Measurements from ENCODE around the gene DSCAML1.
A peak's percentile ranks its signal among the peaks of the same experiment; 100 is the strongest.
"Not testable (repeated sequence)": the region's sequence is repeated elsewhere in the genome, so short reads cannot be mapped to it uniquely, and the experiment has no call there.

Gene DSCAML1

DNA sequence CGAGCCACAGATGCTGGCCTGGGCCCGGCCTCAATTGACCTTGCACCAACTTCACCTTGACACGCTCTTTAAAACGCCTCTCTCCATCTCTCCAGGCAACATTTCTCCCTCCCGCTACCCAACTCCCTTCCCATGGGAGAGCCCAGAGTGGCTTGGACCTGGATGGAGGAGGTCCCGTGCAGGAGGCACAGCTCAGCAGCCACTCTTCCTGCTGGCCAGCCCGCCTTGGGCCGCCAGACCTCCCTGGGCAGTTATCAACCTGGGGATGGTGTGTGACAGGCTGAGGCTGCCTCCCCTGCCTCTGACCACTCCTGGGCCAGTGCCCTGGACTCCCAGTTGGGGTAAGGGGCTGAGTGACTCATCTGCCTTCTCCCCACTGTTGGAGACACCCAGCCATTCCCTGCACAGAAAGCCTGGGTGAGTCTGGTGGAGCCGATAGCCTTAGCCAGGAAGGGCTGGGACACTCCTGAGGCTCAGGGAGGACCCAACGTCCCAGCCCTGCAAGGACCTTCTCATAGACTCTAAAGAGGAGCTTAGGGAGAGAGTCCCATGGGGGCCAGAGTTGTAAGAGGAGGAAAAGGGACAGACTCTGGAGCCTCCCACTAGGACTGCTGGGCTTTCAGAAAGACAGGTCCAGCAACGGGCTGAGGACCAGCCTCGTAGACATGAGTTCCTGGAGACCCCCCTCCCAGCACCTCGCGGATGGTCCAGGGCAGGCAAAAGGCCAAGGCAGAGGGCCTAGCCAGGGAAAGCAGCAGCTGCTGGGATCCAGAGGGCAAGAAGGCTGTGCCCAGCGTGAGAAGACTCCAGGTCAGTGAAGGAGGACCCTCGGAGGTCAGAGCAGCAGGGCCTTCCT, 337.7 kb downstream of the DSCAML1 start:
- DNase-seq: no peak

- peak; percentile 40 for DNase-seq
Observed at GRCh38 chr11:117458275-117459122, 338.5 kb downstream of the DSCAML1 start.

GRCh38 chr11:117457835-117458234, 339.2 kb downstream of the DSCAML1 start:
- DNase-seq: no peak

GRCh38 chr11:117457031-117457785, 339.8 kb downstream of the DSCAML1 start:
- peak; percentile 89 for DNase-seq

DNA sequence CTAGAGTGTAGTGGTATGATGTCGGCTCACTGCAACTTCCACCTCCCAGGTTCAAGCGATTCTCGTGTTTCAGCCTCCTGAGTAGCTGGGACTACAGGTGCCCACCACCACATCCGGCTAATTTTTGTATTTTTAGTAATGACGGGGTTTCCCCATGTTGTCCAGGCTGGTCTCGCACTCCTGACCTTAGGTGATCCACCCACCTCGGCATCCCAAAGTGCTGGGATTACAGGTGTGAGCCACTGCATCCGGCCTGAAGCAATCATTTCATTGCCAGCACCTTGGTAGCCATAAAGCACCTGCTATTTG, 340.3 kb downstream of the DSCAML1 start:
- DNase-seq: not testable (repeated sequence)

- no peak for DNase-seq
Observed at GRCh38 chr11:117456027-117456720, 340.8 kb downstream of the DSCAML1 start.

DNA sequence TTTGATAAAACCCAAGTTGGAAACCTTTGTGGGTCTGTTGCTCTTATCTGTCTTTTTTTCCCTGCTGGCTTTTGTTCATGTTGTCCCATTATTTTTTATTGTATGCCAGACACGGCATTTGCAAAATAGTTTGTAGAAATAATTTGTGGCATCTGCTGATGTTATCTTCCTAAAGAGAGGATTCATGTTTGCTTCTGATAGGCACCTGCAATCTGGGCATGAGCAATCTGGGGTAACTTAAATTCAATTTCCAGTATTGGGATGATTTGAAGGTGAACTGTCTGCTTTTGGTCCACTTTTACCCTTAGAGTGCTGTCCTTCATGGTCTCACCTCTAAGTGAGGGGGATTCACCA, 342.5 kb downstream of the DSCAML1 start:
- DNase-seq: no peak

DNA sequence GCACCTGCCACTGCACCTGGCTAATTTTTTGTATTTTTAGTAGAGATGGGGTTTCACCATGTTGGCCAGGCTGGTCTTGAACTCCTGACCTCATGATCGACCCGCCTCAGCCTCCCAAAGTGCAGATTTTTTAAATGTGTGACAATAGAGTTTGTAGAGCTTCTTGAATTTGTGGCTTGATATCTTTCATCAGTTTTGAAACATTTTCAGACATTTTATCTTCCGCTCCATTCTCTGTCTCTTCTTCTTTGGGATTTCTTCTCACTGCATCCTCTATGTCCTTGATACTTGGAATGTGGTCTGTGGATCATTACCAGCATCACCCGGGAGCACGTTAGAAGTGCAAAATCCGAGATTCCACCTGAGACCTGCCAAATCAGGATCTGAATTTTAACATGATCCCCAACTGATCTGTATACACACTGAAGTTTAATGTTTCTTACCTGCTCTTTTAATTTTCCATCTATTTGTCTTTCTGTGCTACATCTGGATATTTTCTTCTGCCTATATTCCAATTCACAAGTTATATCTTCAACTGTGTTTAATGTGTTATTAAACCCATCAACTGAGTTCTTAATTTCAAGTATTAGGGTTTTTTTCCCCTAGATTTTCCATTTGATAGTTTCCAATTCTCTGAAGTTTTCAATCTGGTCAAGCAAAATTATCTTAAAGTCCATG, 343.0 kb downstream of the DSCAML1 start:
- no peak for DNase-seq

DNA sequence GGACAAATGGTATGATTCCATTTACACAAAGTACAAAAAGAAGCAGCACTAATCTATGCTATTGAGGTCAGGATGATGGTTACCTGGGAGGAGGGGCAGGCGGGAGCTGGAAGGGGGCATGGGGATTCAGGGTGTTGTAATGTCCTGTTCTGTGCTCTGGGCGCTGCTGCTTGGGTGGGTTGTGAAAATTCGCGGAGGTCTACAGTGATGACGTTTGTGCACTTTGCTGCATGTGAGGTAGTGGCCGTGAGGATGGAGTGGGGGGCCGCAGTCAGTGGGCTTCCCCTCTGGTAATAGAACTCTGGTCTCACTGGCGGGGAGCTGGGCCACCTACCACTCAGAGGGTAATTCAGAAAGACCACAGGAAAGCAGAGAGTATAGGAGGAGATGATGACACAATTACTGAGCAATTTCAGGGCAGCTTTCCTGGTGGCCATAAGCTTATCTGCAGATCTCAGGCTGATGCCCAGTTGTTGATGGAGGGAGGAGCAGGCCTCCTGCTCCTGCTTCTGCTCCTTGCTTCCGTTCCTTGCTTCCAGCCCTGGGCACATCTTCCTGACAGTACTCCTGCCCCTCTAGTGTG, 347.8 kb downstream of the DSCAML1 start:
- no peak for DNase-seq

GRCh38 chr11:117444711-117445658, 352.0 kb downstream of the DSCAML1 start:
- DNase-seq: no peak

DNA sequence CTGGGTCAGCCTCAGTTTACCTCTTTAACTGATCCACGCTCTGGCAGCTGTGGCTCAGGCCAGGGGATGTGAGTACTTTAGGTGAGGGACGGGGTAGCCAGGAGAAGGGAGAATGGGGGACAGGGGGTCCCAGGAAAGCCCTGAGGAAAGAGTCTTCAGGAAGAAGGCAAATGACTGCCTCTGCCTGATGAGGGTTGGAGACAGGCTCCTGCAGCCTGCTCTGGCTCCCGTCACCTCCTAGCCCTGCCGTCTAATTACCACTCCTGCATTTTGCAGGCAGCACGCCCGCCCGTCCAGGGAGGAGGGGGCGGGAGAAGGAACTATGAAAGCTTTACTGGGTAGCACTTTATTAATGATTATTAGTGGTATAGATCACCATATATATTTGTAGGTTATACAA, 352.8 kb downstream of the DSCAML1 start:
- no peak for DNase-seq

DNA sequence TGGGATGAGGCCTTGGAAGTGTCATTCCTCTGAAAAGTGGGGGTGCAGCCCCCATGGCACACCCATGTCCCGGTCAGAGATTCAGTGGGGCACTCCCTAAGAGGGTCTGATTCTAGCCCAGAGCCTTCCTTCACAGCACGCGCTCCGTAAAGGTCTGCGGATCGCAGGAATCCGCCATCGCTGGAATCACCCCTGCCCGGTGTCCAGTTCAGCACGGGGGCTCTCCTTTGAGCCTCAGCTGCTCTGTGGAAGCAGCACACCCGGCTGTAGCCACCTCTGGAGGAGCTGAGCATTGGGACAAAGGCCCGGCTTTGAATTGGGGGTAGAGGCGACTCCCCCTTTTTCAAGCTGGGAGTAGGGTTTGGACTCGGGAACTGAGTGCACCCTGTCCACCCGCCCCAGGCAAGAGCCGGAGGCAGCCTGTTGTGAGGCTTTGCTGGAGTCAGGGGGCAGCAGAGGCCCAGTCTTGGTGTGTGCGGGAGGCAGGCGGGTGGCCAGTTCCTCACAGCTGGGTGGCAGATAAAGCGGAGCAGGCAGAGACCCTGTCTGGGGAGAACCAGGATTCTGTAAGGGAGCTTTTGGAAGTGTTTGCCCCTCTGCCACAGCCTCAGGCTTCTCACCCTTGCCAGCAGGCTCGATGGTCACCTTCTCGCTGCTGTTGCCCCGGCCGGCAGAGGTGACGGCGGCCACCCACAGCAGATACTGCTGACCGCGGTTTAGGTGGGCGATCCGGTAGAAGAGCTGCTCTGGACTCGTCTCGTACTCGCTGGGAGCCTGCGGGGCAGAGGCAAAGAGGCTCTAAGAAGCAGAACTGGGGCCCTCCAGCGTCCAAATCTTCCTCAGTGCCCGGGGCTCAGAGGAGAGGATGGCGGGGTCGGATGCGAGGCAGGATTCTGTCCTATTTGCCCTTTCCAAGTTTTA, 353.5 kb downstream of the DSCAML1 start:
- peak; percentile 54 for DNase-seq

GRCh38 chr11:117442869-117443239, 354.2 kb downstream of the DSCAML1 start:
- DNase-seq: no peak

DNA sequence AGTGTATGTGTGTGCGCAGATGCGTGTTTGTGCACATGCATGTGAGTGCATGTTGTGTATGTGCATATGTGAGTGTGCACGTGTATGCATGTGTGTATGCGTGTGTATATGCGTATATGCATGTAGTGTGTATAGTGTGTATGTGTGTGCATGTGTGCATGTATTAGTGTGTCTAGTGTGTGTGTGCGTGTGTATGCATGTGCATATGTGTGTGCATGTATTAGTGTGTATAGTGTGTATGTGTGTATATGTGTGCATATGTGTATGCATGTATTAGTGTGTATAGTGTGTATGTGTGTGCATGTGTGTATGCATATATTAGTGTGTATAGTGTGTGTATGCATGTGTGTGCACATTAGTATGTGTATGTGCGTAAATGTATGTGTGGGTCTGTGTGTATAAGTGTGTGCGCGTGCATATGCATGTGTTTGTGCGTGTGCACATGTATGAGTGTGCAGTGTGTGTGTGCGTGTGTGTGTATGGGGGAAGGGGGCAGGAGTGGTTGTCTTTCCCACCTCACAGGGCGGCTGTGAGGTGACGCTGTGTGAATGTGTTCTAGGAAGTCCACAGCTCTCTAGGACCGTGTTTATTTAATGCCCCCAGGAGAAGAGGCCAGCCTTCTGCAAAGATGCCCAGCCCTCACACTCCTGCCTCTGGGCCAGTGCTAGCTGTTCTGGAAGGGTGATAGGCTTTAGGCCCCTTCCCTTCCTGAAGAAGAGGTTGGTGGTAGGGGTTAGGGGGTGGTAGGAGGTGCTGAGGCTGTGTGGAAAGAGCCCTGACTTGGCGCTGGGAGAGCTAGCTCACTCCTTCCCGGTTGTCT, 354.8 kb downstream of the DSCAML1 start:
- DNase-seq: no peak

DNA sequence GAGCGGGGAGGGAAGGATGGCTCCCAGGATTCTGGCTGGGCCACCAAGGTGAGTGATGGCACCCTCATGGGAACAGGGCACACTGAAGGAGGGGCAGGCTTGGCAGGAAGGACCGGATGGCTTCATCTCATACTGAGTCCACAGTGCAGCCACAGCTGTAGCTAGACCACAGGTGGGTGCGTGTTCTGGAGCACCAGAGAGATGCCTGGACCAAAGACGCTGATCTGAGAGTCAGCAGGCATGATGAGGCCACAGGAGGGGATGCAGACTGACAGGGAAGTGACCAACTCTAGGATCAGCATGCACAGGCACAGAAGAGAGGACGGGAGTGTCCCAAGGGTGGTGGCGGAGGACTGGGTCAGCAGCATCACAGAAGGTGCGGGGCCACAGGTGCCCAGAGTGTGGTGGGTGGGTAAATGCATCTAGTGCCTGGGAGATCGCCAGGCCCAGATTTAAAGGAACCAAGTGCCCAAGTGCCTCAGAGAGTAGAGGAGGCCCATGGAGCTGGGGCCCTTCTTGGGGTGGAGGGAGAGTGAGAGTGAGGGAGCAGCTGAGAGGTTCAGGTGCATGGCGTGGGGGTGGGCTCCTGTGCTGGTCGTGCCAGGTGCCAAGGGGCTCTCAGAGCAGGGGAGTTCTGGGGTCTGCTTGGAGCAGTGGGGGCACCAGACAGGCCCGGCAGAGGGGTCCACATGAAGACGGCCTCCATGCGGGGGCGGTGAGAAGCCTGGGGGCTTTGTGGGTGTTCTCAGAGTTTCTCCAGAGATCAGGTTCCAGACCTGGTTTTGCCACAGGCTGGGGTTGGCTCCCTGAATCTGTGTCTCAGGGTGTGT, 355.7 kb downstream of the DSCAML1 start:
- no peak for DNase-seq

DNA sequence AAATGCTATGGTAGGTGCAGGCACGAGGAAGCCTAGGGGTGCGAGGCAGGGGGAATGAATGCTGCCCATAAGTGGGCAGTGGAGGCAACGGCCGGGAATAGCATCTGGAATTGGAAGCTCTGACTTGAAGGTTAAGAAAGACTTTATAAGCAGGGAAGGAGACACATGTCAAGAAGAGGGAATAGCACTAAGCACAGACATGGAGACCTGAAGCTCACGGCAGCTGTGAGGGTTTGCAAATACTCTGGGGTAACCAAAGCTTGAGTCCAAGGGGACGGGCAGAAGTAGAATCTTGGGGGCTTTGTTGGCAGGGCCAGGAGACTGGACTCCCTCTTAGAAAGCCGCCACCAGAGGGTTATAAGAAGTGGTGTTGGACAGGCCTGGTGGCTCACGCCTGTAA, 356.8 kb downstream of the DSCAML1 start:
- no peak for DNase-seq

GRCh38 chr11:117439256-117439655, 357.8 kb downstream of the DSCAML1 start:
- DNase-seq: no peak
